Neural progenitor cell (in vitro differentiated cells): ENCODE data around the gene GLRX3. TPM values are rescaled to one million over a fixed set of nuclear protein-coding genes. Genes with fewer than 3 reads are reported as not detected.

Source experiments
- DNase-seq: peaks from one replicate; pipeline ENCODE4 v3.0.0-alpha.2; 2016; ENCODE audit warnings: low spot score
- H2AFZ ChIP-seq: fragments of 200-600 bp; sonication (generic); replicated peaks from 2 replicates; pipeline ENCODE4 v1.6.1; 2016; ENCODE audit warnings: antibody characterized with exemption
- H3F3A ChIP-seq: fragments of 200-600 bp; sonication (generic); 2 replicates; pipeline ENCODE4 v1.6.1; 2016; ENCODE audit warnings: antibody characterized with exemption, low read depth
- H3K27ac ChIP-seq: fragments of 200-600 bp; sonication (generic); 2 replicates; pipeline ENCODE4 v1.5.1; 2016; ENCODE audit warnings: mild to moderate bottlenecking
- H3K27me3 ChIP-seq: fragments of 200-600 bp; sonication (generic); 2 replicates; pipeline ENCODE4 v1.6.1; 2016; ENCODE audit warnings: mild to moderate bottlenecking, moderate library complexity
- H3K36me3 ChIP-seq: fragments of 200-600 bp; sonication (generic); 2 replicates; pipeline ENCODE4 v1.5.1; 2016
- H3K4me1 ChIP-seq: fragments of 200-600 bp; sonication (generic); 2 replicates; pipeline ENCODE4 v1.6.1; 2016; ENCODE audit warnings: mixed run types
- H3K4me2 ChIP-seq: fragments of 200-600 bp; sonication (generic); 2 replicates; pipeline ENCODE4 v1.6.1; 2016
- H3K4me3 ChIP-seq: fragments of 200-600 bp; sonication (generic); 2 replicates; pipeline ENCODE4 v1.5.1; 2016
- H3K79me2 ChIP-seq: fragments of 200-600 bp; sonication (generic); 2 replicates; pipeline ENCODE4 v1.6.1; 2016; ENCODE audit warnings: low read depth
- H3K9ac ChIP-seq: fragments of 200-600 bp; sonication (generic); 2 replicates; pipeline ENCODE4 v1.6.1; 2016
- H3K9me3 ChIP-seq: fragments of 200-600 bp; sonication (generic); 2 replicates; pipeline ENCODE4 v1.5.1; 2016; ENCODE audit warnings: low read depth
- H4K20me1 ChIP-seq: fragments of 200-600 bp; sonication (generic); 2 replicates; pipeline ENCODE4 v1.6.1; 2016; ENCODE audit warnings: low read depth
- H3K27ac Mint-ChIP-seq: 3 replicates; pipeline ENCODE4 v1.8.0; 2021; ENCODE audit warnings: mixed read lengths
- H3K27me3 Mint-ChIP-seq: 2 replicates; pipeline ENCODE4 v1.8.0; 2022; ENCODE audit warnings: low read depth, mild to moderate bottlenecking, inconsistent platforms, moderate library complexity, mixed read lengths; ENCODE audit not compliant: insufficient read depth
- H3K36me3 Mint-ChIP-seq: 3 replicates; pipeline ENCODE4 v1.8.0; 2021; ENCODE audit warnings: mixed read lengths
- H3K4me1 Mint-ChIP-seq: 3 replicates; pipeline ENCODE4 v1.8.0; 2021; ENCODE audit warnings: mixed read lengths
- H3K4me3 Mint-ChIP-seq: 3 replicates; pipeline ENCODE4 v1.8.0; 2021; ENCODE audit warnings: mild to moderate bottlenecking, moderate library complexity, mixed read lengths
- H3K9me3 Mint-ChIP-seq: 3 replicates; pipeline ENCODE4 v1.8.0; 2020; ENCODE audit warnings: mixed read lengths
- EZH2 ChIP-seq: fragments of 200-600 bp; sonication (generic); IDR thresholded peaks from 2 replicates; pipeline ENCODE4 v1.6.1; 2017; ENCODE audit warnings: antibody characterized with exemption, mild to moderate bottlenecking, moderate library complexity
- EZH2phosphoT487 ChIP-seq: fragments of 200-600 bp; sonication (generic); IDR thresholded peaks from 2 replicates; pipeline ENCODE4 v1.6.1; 2017; ENCODE audit warnings: antibody characterized with exemption
- total RNA-seq: library from RNA; depleted of rRNA; stranded (reverse); fragments of >200 nt; gene quantifications from 2 replicates; pipeline ENCODE4 v1.2.3, GENCODE V29; 2015; ENCODE audit warnings: low replicate concordance
- TF ChIP-seq, protein P1 (sequence below): fragments of 200-600 bp; sonication (generic); IDR thresholded peaks from 2 replicates; pipeline ENCODE4 v1.5.1; 2017; ENCODE audit warnings: antibody characterized with exemption, mild to moderate bottlenecking

GLRX3 gene
- total RNA-seq, 1 donor from 2014 or later: 182 TPM

DNA sequence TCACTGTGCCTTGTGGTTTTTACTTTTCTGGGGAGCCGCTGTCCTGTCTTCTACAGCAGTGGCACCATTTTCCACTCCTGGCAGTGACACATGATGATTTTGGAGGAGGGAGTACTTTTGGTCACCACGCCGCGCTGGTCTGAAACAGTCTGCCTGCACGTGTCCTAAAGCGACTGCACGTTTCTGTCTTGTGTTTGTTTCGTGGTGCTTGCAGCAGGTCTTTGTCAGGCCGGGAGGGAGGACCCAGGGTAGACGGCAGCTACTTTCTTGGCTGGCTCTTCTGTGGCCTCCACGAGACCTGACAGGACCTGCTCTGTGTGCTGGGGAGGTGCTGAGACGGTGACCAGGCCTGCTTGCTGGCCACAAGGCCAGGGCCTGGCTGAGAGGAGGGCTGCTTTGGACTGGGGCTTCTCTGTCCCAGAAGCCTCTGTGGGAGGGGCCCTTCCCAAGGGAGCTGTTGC, 82.0 kb downstream of the GLRX3 start:
- no peaks in the 10 kb centered on the region for H3K36me3 Mint-ChIP-seq
- no peaks in the 10 kb centered on the region for H3K9me3 Mint-ChIP-seq

DNA sequence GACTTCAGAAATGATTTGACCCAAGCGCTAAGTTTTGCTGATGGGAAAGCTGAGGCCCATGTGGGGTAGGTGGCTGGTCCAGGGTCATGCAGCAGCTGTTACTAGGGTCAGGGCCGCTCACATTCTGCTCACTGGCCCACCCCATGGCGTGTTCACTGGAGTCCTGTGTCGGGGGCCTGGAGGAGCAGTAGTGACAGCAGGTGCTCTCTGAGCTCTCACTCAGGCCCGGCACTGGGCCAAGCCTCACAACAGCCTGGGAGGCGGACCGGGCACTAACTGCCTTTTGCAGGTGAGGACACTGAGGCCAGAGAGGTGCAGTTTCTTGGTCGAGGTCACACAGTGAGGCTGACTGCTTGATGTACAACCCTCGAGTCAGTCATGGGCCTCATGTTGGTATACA, 82.7 kb downstream of the GLRX3 start:
- TF ChIP-seq, protein P1, sequence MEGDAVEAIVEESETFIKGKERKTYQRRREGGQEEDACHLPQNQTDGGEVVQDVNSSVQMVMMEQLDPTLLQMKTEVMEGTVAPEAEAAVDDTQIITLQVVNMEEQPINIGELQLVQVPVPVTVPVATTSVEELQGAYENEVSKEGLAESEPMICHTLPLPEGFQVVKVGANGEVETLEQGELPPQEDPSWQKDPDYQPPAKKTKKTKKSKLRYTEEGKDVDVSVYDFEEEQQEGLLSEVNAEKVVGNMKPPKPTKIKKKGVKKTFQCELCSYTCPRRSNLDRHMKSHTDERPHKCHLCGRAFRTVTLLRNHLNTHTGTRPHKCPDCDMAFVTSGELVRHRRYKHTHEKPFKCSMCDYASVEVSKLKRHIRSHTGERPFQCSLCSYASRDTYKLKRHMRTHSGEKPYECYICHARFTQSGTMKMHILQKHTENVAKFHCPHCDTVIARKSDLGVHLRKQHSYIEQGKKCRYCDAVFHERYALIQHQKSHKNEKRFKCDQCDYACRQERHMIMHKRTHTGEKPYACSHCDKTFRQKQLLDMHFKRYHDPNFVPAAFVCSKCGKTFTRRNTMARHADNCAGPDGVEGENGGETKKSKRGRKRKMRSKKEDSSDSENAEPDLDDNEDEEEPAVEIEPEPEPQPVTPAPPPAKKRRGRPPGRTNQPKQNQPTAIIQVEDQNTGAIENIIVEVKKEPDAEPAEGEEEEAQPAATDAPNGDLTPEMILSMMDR: no peak
- TF ChIP-seq EZH2: no peak
- TF ChIP-seq EZH2phosphoT487: no peak
- Mint-ChIP-seq H3K4me1 (no peaks in the 10 kb centered on the region), H3K9me3 (no peaks in the 10 kb centered on the region)

More for the DNA sequence above, 82.0 kb downstream of the GLRX3 start:
- no peak overlapping the region for H3K27ac Mint-ChIP-seq
- TF ChIP-seq EZH2: no peak
- TF ChIP-seq EZH2phosphoT487: no peak
- TF ChIP-seq, protein P1: no peak
- Histone ChIP-seq H3K79me2 (no peaks in the 10 kb centered on the region), H2AFZ (no peak overlapping the region), H3K9ac (no peak overlapping the region), H3K4me1 (no peaks in the 10 kb centered on the region), H3K27ac (no peak overlapping the region), H3K27me3 (no peaks in the 10 kb centered on the region), H3K9me3 (no peaks in the 10 kb centered on the region), H3K36me3 (no peaks in the 10 kb centered on the region), H3K4me2 (no peak overlapping the region), H3F3A (no peaks in the 10 kb centered on the region), H4K20me1 (no peaks in the 10 kb centered on the region), H3K4me3 (no peak overlapping the region)
- H3K4me3 Mint-ChIP-seq: no peak overlapping the region
- DNase-seq: no peak
- H3K27me3 Mint-ChIP-seq: peaks cover 2% of the 10 kb centered on the region
- H3K4me1 Mint-ChIP-seq: no peaks in the 10 kb centered on the region

DNA sequence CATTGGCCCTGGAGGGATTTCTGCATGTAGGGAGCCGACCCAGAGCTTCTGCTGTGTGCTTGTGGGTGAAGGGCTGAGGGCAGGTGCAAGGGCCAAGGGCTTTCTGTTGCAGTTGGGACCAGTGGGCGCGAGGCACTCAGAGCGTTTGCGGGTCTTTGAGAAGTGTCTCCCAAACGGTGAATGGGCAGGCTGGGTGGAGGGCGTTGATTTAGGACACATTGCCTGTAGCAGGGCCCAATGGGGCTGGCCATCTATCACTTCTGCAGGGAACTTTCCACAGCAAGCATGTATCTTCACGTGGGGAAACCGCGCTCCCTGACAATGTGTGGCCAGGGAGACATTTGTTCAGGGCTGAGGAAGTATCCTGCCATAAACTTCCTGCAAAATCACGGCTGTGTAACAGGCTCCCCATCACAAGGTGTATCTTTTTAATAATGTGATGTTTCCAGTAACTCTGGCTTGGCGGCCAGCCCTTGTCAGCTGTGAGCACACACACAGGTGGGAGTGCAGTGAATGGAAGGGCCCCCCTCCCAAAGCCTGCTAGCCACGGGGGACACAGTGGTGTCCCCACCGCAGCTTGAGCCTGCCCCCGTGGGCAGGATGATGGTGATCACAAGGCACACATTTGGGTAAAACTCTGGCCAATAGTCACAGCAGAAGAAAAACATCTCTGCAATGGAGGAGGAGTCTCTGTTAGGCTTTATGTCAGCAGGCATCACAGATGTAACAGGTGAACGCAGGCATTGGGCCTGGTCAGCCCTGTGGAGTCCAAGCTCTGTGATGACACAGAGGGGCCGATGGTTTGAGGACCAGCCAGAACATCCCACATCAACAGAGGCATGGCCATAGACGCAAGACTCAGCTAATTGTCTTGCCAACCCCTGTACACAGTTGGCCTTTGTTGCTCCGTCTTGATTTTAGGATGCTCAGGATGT, 84.3 kb downstream of the GLRX3 start:
- no peaks in the 10 kb centered on the region for H3K79me2 ChIP-seq
- H3K9me3 ChIP-seq: no peaks in the 10 kb centered on the region
- Mint-ChIP-seq H3K9me3 (no peaks in the 10 kb centered on the region), H3K36me3 (no peaks in the 10 kb centered on the region), H3K4me1 (no peaks in the 10 kb centered on the region), H3K27ac (no peak overlapping the region), H3K27me3 (peaks cover 2% of the 10 kb centered on the region), H3K4me3 (no peak overlapping the region)
- H3K36me3 ChIP-seq: no peaks in the 10 kb centered on the region
- H3K4me2 ChIP-seq: no peak overlapping the region
- TF ChIP-seq, protein P1: no peak
- no peak for TF ChIP-seq EZH2
- no peak for TF ChIP-seq EZH2phosphoT487
- no peak for DNase-seq
- no peaks in the 10 kb centered on the region for H4K20me1 ChIP-seq
- no peak overlapping the region for H3K9ac ChIP-seq
- no peaks in the 10 kb centered on the region for H3F3A ChIP-seq
- no peaks in the 10 kb centered on the region for H3K4me1 ChIP-seq
- no peak overlapping the region for H3K4me3 ChIP-seq
- no peaks in the 10 kb centered on the region for H3K27me3 ChIP-seq
- no peak overlapping the region for H2AFZ ChIP-seq
- H3K27ac ChIP-seq: no peak overlapping the region

More for the DNA sequence above, 82.7 kb downstream of the GLRX3 start:
- Mint-ChIP-seq H3K4me3 (no peak overlapping the region), H3K27me3 (peaks cover 2% of the 10 kb centered on the region), H3K27ac (no peak overlapping the region), H3K36me3 (no peaks in the 10 kb centered on the region)
- Histone ChIP-seq H3K9me3 (no peaks in the 10 kb centered on the region), H3K27me3 (no peaks in the 10 kb centered on the region), H3K9ac (no peak overlapping the region), H3K4me1 (no peaks in the 10 kb centered on the region), H2AFZ (no peak overlapping the region), H3K27ac (no peak overlapping the region), H3K4me3 (no peak overlapping the region), H3K36me3 (no peaks in the 10 kb centered on the region), H4K20me1 (no peaks in the 10 kb centered on the region), H3K79me2 (no peaks in the 10 kb centered on the region), H3K4me2 (no peak overlapping the region), H3F3A (no peaks in the 10 kb centered on the region)
- DNase-seq: no peak
